DOHH2 (cell line): ENCODE measurements around the gene RSBN1L.

Experiments
- H3F3A ChIP-seq: fragments of 200-600 bp; sonication (generic), shearing (Covaris generic); 2 replicates; pipeline ENCODE4 v1.6.0; 2016; ENCODE audit warnings: antibody characterized with exemption, mild to moderate bottlenecking; ENCODE audit not compliant: control insufficient read depth, insufficient read depth
- H3K27ac ChIP-seq: fragments of 200-600 bp; sonication (generic); 2 replicates; pipeline ENCODE4 v1.5.1; 2014; ENCODE audit warnings: low read depth, mild to moderate bottlenecking, low read length, moderate library complexity
- H3K27me3 ChIP-seq: fragments of 200-600 bp; sonication (generic); 2 replicates; pipeline ENCODE4 v1.6.1; 2014; ENCODE audit warnings: mild to moderate bottlenecking, low read length, mixed read lengths; ENCODE audit not compliant: control insufficient read depth
- H3K36me3 ChIP-seq: fragments of 200-600 bp; sonication (generic); 2 replicates; pipeline ENCODE4 v1.6.1; 2014; ENCODE audit warnings: mild to moderate bottlenecking, low read length, moderate library complexity, mixed read lengths; ENCODE audit not compliant: control insufficient read depth
- H3K4me1 ChIP-seq: fragments of 200-600 bp; sonication (generic); 2 replicates; pipeline ENCODE4 v1.6.1; 2014; ENCODE audit warnings: mild to moderate bottlenecking, low read length, mixed read lengths; ENCODE audit not compliant: control insufficient read depth
- H3K4me2 ChIP-seq: fragments of 200-600 bp; sonication (generic); 2 replicates; pipeline ENCODE4 v1.6.0; 2014; ENCODE audit warnings: mild to moderate bottlenecking, low read length, moderate library complexity
- H3K4me3 ChIP-seq: fragments of 200-600 bp; sonication (generic); 2 replicates; pipeline ENCODE4 v1.5.1; 2014; ENCODE audit warnings: mild to moderate bottlenecking, low read length, mixed read lengths
- H3K79me2 ChIP-seq: fragments of 200-600 bp; sonication (generic); 2 replicates; pipeline ENCODE4 v1.6.1; 2014; ENCODE audit warnings: mild to moderate bottlenecking, low read length, mixed read lengths; ENCODE audit not compliant: control insufficient read depth
- H3K9me2 ChIP-seq: fragments of 200-600 bp; sonication (generic); replicated peaks from 2 replicates; pipeline ENCODE4 v1.6.1; 2014; ENCODE audit warnings: mild to moderate bottlenecking, low read length, mixed read lengths; ENCODE audit not compliant: control insufficient read depth
- H3K9me3 ChIP-seq: fragments of 200-600 bp; sonication (generic); 2 replicates; pipeline ENCODE4 v1.6.1; 2014; ENCODE audit warnings: antibody characterized with exemption, low read length, mixed read lengths; ENCODE audit not compliant: control insufficient read depth, insufficient read depth
- H4K20me1 ChIP-seq: fragments of 200-600 bp; sonication (generic); 2 replicates; pipeline ENCODE4 v1.6.0; 2014; ENCODE audit warnings: low read depth, mild to moderate bottlenecking, antibody characterized with exemption, low read length, moderate library complexity; ENCODE audit not compliant: control insufficient read depth, insufficient read depth
- CTCF ChIP-seq: fragments of 200-600 bp; sonication (generic); IDR thresholded peaks from one replicate; pipeline ENCODE4 v1.5.1; 2014; ENCODE audit warnings: antibody characterized with exemption, mild to moderate bottlenecking, low read depth, low read length; ENCODE audit not compliant: poor library complexity, severe bottlenecking
- EZH2phosphoT487 ChIP-seq: fragments of 200-600 bp; sonication (generic); IDR thresholded peaks from 2 replicates; pipeline ENCODE4 v1.6.1; 2017; ENCODE audit warnings: borderline replicate concordance, mild to moderate bottlenecking, antibody characterized with exemption, low read length, moderate library complexity, mixed read lengths

RSBN1L gene

DNA sequence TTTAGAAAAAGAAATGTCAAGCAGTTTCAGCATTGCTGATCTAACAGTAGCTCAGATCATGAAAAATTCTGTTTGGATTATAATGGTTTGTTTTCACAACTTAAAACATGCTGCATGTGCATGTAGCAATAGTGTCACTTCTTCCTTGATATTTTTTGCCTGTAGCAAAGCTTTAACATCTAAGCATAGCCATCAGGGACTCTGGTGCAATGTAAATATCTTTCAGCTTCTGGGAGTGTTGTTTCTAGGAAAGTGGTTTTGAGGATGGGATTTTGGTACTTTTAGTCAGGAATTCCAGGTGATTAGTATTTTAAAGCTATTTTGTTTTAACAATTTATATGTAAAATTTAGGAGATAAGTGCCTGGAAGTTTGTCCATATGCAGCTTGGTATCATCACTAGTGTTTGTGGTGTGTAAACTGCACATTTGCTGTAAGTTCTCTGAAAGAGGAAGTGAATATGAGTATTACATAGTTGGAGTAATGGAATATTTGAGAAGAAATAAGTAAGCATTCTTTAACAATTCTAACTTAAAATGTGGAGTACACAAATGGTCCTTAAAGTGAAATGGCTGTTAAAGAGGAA lies 1.9 kb downstream of the RSBN1L start:
- peak overlapping the region; percentile 95 for H3K4me3 ChIP-seq
- no peaks in the 10 kb centered on the region for H3K27me3 ChIP-seq
- peak overlapping the region; percentile 96 for H3K4me2 ChIP-seq
- H3K79me2 ChIP-seq, result peaks cover 95% of the 10 kb centered on the region
- H3K9me2 ChIP-seq, result no peaks in the 10 kb centered on the region
- H3F3A ChIP-seq, result peaks cover 14% of the 10 kb centered on the region
- H4K20me1 ChIP-seq, result peaks cover 37% of the 10 kb centered on the region
- TF ChIP-seq EZH2phosphoT487 (no peak), CTCF (no peak)
- no peaks in the 10 kb centered on the region for H3K9me3 ChIP-seq
- H3K36me3 ChIP-seq, result peaks cover 52% of the 10 kb centered on the region
- peak overlapping the region; percentile 74 for H3K27ac ChIP-seq
- peaks cover 58% of the 10 kb centered on the region for H3K4me1 ChIP-seq

GRCh38 chr7:77699056-77699455 lies 2.8 kb downstream of the RSBN1L start:
- Histone ChIP-seq H3K9me2 (no peaks in the 10 kb centered on the region), H3F3A (peaks cover 16% of the 10 kb centered on the region), H3K4me2 (peak overlapping the region; percentile 96), H3K4me3 (peak overlapping the region; percentile 95), H3K27ac (peak overlapping the region; percentile 74), H3K4me1 (peaks cover 54% of the 10 kb centered on the region), H3K27me3 (no peaks in the 10 kb centered on the region), H4K20me1 (peaks cover 41% of the 10 kb centered on the region), H3K36me3 (peaks cover 56% of the 10 kb centered on the region), H3K79me2 (peaks cover 96% of the 10 kb centered on the region), H3K9me3 (no peaks in the 10 kb centered on the region)
- TF ChIP-seq CTCF, result no peak
- TF ChIP-seq EZH2phosphoT487, result no peak

GRCh38 chr7:77702513-77702912 lies 6.3 kb downstream of the RSBN1L start:
- TF ChIP-seq CTCF (no peak), EZH2phosphoT487 (no peak)
- Histone ChIP-seq H3F3A (peaks cover 15% of the 10 kb centered on the region), H3K27me3 (no peaks in the 10 kb centered on the region), H4K20me1 (peaks cover 41% of the 10 kb centered on the region), H3K4me3 (no peak overlapping the region), H3K79me2 (peaks cover 100% of the 10 kb centered on the region), H3K4me1 (peaks cover 48% of the 10 kb centered on the region), H3K9me3 (no peaks in the 10 kb centered on the region), H3K9me2 (no peaks in the 10 kb centered on the region), H3K27ac (no peak overlapping the region), H3K4me2 (0 out of 2 replicates have a peak overlapping the region, but pooled peaks have one; percentile 6), H3K36me3 (peaks cover 63% of the 10 kb centered on the region)
